ENCODE results near the gene FGF3. TPM values are rescaled to one million over a fixed set of nuclear protein-coding genes. Genes with fewer than 3 reads are reported as not detected.

The FGF3 gene
- polyA plus RNA-seq, 1 donor (not counting 4 experiments of a cell fraction or from before 2014, with no cell fraction given): not detected

DNA sequence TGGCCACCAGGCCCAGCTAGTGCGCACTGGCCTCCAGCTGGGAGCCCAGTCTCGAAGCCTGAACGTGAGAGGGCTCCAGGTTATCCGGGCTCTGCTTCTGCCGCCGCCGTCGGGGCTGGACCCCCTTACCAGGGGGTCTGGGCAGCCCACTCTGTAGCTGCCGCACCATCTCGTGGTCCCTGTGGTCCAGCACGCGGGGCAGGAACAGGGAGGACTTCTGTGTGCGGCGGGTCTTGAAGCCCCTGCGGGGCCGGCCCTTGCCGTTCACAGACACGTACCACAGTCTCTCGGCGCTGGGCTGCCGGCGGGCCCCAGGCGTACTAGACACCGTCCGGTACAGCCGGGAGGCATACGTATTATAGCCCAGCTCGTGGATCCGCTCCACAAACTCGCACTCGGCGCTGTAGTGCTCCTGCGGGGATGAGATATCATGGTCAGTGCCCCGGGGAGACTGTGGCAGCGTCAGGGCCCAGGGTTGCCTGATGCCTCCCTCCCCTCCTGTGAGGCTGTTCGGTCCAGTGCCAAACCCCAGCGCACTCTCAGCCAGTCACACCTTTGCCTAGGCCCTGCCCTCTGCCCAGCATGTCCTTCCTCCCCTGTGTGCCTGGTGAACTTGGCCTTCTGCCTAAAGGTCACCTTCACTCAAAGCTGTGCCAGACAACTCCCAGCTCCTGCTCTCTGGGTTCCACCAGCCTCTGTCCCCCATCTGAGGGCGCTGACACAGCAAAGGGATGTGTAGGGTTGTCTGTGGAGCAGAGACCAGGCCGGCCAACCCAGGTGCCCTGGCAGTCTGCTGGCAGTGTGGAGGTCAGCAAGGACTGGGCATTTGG is 8.7 kb downstream of the FGF3 start:
- H3K79me2 ChIP-seq (ENCODE audit: control insufficient read depth, insufficient read depth, low read length): no peaks in the 10 kb centered on the region
- H2AFZ ChIP-seq (ENCODE audit: control insufficient read depth, low read length): no peak overlapping the region
- no peaks in the 10 kb centered on the region for H3K9me3 ChIP-seq (ENCODE audit: control insufficient read depth, low read depth, low read length)
- no peaks in the 10 kb centered on the region for H4K20me1 ChIP-seq (ENCODE audit: control insufficient read depth, extremely low read depth, insufficient read depth, low read length)
- no peak for FAIRE-seq
- no peak overlapping the region for H3K4me3 ChIP-seq (ENCODE audit: control insufficient read depth in 2 of 3, extremely low read depth in 1 of 3, insufficient read depth in 2 of 3, low read depth in 1 of 3, low read length in 3 of 3)
- H3K9me1 ChIP-seq (ENCODE audit: control insufficient read depth, extremely low read depth, insufficient read depth, low read length): no peaks in the 10 kb centered on the region
- dilution Hi-C loops (cut with MboI; ENCODE audit: extremely low pct_ligation_motif_present, low sequenced_read_pairs): no loop called here
- H3K27ac ChIP-seq (ENCODE audit: control insufficient read depth, insufficient read depth, low read length): no peak overlapping the region
- H3K27me3 ChIP-seq (ENCODE audit: control insufficient read depth, extremely low read depth, insufficient read depth, low read length): peaks cover 25% of the 10 kb centered on the region
- TF ChIP-seq EZH2 (IDR thresholded peaks at IDR 0.05; ENCODE audit: low read length): no peak
- TF ChIP-seq, protein P1, sequence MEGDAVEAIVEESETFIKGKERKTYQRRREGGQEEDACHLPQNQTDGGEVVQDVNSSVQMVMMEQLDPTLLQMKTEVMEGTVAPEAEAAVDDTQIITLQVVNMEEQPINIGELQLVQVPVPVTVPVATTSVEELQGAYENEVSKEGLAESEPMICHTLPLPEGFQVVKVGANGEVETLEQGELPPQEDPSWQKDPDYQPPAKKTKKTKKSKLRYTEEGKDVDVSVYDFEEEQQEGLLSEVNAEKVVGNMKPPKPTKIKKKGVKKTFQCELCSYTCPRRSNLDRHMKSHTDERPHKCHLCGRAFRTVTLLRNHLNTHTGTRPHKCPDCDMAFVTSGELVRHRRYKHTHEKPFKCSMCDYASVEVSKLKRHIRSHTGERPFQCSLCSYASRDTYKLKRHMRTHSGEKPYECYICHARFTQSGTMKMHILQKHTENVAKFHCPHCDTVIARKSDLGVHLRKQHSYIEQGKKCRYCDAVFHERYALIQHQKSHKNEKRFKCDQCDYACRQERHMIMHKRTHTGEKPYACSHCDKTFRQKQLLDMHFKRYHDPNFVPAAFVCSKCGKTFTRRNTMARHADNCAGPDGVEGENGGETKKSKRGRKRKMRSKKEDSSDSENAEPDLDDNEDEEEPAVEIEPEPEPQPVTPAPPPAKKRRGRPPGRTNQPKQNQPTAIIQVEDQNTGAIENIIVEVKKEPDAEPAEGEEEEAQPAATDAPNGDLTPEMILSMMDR (optimal IDR thresholded peaks at IDR 0.05 in 1 of 3, IDR thresholded peaks at IDR 0.05 in 1 of 3, conservative IDR thresholded peaks at IDR 0.05 in 1 of 3; ENCODE audit: extremely low read depth in 1 of 3, insufficient read depth in 2 of 3, low read length in 3 of 3): no peak
- H3K36me3 ChIP-seq (ENCODE audit: control insufficient read depth in 2 of 2, extremely low read depth in 1 of 2, insufficient read depth in 2 of 2, low read length in 2 of 2): no peaks in the 10 kb centered on the region
- no peaks in the 10 kb centered on the region for H3K4me1 ChIP-seq (ENCODE audit: control insufficient read depth, extremely low read depth, insufficient read depth, low read length)
- no peak overlapping the region for H3K9ac ChIP-seq (ENCODE audit: control insufficient read depth, extremely low read depth, insufficient read depth, low read length)
- no peak overlapping the region for H3K4me2 ChIP-seq (ENCODE audit: control insufficient read depth, extremely low read depth, insufficient read depth, low read depth, low read length)
- DNase-seq (ENCODE audit: low read depth, low spot score): no peak

DNA sequence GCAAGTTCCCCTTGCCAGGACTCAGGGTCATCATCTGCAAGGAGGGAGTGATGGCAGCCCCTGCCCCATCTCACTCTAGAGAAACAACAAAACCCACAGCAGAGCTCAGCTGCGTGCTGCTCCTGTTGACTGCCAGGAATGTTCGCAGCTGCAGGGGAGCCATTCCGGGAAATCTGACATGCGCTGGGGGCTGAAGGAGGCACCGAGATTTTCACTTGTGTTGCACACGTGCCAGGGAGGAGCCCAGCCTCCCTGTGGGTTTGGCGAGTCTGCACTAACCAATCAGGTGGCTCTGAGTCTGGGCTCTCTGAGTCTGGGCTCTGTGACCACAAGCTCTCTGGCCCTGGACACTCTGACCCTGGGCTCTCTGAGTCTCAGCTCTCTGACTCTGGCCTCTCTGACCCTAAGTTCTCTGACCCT is 10.5 kb downstream of the FGF3 start:
- Histone ChIP-seq H3K9ac (ENCODE audit: control insufficient read depth, extremely low read depth, insufficient read depth, low read length) (no peak overlapping the region), H3K4me3 (ENCODE audit: control insufficient read depth in 2 of 3, extremely low read depth in 1 of 3, insufficient read depth in 2 of 3, low read depth in 1 of 3, low read length in 3 of 3) (no peak overlapping the region), H4K20me1 (ENCODE audit: control insufficient read depth, extremely low read depth, insufficient read depth, low read length) (no peaks in the 10 kb centered on the region), H3K9me1 (ENCODE audit: control insufficient read depth, extremely low read depth, insufficient read depth, low read length) (no peaks in the 10 kb centered on the region), H3K4me2 (ENCODE audit: control insufficient read depth, extremely low read depth, insufficient read depth, low read depth, low read length) (no peak overlapping the region), H3K36me3 (ENCODE audit: control insufficient read depth in 2 of 2, extremely low read depth in 1 of 2, insufficient read depth in 2 of 2, low read length in 2 of 2) (no peaks in the 10 kb centered on the region), H2AFZ (ENCODE audit: control insufficient read depth, low read length) (no peak overlapping the region), H3K9me3 (ENCODE audit: control insufficient read depth, low read depth, low read length) (no peaks in the 10 kb centered on the region), H3K79me2 (ENCODE audit: control insufficient read depth, insufficient read depth, low read length) (no peaks in the 10 kb centered on the region), H3K4me1 (ENCODE audit: control insufficient read depth, extremely low read depth, insufficient read depth, low read length) (no peaks in the 10 kb centered on the region), H3K27ac (ENCODE audit: control insufficient read depth, insufficient read depth, low read length) (no peak overlapping the region), H3K27me3 (ENCODE audit: control insufficient read depth, extremely low read depth, insufficient read depth, low read length) (peaks cover 27% of the 10 kb centered on the region)
- TF ChIP-seq, protein P1 (optimal IDR thresholded peaks at IDR 0.05 in 1 of 3, IDR thresholded peaks at IDR 0.05 in 1 of 3, conservative IDR thresholded peaks at IDR 0.05 in 1 of 3; ENCODE audit: extremely low read depth in 1 of 3, insufficient read depth in 2 of 3, low read length in 3 of 3): no peak
- TF ChIP-seq EZH2 (IDR thresholded peaks at IDR 0.05; ENCODE audit: low read length): no peak
- dilution Hi-C loops (cut with MboI; ENCODE audit: extremely low pct_ligation_motif_present, low sequenced_read_pairs): no loop called here
- DNase-seq (ENCODE audit: low read depth, low spot score) (no peak), FAIRE-seq (no peak)
